ENCODE results near the gene SH3BP1. TPM values are rescaled to one million over a fixed set of nuclear protein-coding genes. Genes with fewer than 3 reads are reported as not detected.

Gene SH3BP1
- total RNA-seq, 6 experiments from 2014 or later: 1.6 to 4.8 (median 2.8) TPM

DNA sequence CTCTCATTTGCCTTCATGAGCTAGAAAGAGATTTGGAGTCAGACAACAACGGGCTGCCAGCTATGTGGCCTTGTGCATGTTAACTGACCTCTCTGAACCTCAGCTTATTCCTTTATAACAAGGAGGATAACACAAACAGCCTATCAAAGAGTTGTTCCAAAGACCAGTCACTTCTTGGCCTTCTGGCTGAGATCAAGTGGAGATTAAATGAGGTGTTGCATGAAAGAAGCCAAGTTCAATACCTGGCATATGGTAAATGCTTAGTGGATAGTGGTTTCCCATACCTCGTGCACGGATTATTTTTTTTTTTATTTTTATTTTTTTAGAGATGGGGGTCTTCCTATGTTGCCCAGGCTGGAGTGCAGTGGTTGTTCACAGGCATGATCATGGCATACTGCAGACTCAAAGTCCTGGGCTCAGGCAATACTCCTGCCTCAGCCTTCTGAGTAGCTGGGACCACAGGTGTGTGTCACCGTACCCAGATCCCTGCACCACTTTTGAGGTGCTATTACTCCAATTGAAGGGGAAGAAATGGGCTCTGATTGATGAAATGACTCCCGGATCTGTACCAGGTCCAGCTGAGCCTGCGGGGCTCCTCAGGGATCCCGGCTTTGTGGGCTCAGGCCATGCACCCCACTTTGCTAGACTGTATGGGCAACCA, 40.9 kb downstream of the SH3BP1 start:
- no peak for TF ChIP-seq POLR2A (IDR thresholded peaks at IDR 0.05)
- TF ChIP-seq, protein P1, sequence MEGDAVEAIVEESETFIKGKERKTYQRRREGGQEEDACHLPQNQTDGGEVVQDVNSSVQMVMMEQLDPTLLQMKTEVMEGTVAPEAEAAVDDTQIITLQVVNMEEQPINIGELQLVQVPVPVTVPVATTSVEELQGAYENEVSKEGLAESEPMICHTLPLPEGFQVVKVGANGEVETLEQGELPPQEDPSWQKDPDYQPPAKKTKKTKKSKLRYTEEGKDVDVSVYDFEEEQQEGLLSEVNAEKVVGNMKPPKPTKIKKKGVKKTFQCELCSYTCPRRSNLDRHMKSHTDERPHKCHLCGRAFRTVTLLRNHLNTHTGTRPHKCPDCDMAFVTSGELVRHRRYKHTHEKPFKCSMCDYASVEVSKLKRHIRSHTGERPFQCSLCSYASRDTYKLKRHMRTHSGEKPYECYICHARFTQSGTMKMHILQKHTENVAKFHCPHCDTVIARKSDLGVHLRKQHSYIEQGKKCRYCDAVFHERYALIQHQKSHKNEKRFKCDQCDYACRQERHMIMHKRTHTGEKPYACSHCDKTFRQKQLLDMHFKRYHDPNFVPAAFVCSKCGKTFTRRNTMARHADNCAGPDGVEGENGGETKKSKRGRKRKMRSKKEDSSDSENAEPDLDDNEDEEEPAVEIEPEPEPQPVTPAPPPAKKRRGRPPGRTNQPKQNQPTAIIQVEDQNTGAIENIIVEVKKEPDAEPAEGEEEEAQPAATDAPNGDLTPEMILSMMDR (IDR thresholded peaks at IDR 0.05): no peak
- H3K4me3 ChIP-seq: no peak overlapping the region
- no peaks in the 10 kb centered on the region for H3K36me3 ChIP-seq
- H3K9me3 ChIP-seq: no peaks in the 10 kb centered on the region
- H3K27me3 ChIP-seq: no peaks in the 10 kb centered on the region
- intact Hi-C loops (cut with DNase I): loop anchor here in 1 of 2 donors (5.0 to 10.0 kb wide), 2 partner anchors 38 to 54 kb away; no protein-coding TSS in a partner anchor
- no peak overlapping the region for H3K27ac ChIP-seq
- ATAC-seq: no peak
- no peak for DNase-seq
- peaks cover 0 to 33% (median 9%) of the 10 kb centered on the region in 4 donors for H3K4me1 ChIP-seq
- 87% methylated on average over 7 of the region's 7 CpGs for WGBS (ENCODE audit: insufficient coverage, low coverage, low lambda C conversion rate, missing lambda C conversion rate)

DNA sequence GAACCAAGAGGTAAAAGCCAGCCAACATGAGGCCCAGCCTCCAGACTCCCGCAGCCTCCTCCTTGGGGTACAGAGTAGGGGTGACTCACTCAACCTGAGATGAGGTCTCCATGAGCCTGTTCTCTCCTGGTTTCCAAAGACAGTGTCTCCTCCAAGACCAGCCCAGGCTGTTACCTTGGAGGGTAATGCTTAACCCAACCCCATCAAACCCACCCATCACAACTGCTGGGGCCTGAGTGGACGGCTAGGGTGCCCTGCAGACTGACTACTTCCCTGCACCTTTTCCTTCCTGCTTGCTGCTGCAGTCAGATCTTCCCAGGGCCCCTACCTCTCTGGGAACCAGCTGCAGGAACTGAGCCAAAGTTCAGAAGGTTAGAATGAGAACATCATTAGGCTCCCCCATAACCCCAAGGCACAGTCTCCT, 41.5 kb downstream of the SH3BP1 start:
- ATAC-seq (no peak), DNase-seq (no peak)
- H3K27me3 ChIP-seq: no peaks in the 10 kb centered on the region
- H3K27ac ChIP-seq: no peak overlapping the region
- TF ChIP-seq POLR2A (IDR thresholded peaks at IDR 0.05): no peak
- TF ChIP-seq, protein P1 (IDR thresholded peaks at IDR 0.05): no peak
- H3K4me3 ChIP-seq: no peak overlapping the region
- H3K4me1 ChIP-seq: peaks cover 0 to 33% (median 8%) of the 10 kb centered on the region in 4 donors
- intact Hi-C loops (cut with DNase I): loop anchor here in 1 of 2 donors (5.0 to 10.0 kb wide), 2 partner anchors 39 to 54 kb away; no protein-coding TSS in a partner anchor
- no peaks in the 10 kb centered on the region for H3K36me3 ChIP-seq
- H3K9me3 ChIP-seq: no peaks in the 10 kb centered on the region
- WGBS (ENCODE audit: insufficient coverage, low coverage, low lambda C conversion rate, missing lambda C conversion rate): no CpG with 5 or more reads among the region's 2 CpGs

DNA sequence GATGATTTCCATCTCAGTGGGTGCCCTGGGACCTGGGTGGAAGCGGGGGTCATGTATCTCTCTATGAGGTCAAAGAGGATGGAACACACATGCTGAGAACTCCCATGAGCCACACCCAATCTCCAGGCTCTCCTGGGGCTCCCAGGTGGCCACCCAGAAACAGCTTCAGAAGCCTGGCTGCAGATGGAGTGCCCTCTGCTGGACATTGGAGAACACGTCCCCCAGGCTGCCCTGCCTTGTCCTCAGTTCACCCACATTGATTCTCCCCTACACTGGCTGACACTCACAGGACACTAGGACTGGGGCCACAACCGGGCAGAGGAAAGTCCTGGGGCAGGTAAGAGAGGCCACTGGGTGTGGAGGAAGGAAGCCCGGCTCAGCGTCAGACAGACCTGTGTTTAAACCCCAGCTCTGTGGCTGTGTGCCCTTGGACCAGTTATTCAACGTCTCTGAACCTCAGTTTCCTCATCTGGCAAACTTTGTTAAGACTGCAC, 42.1 kb downstream of the SH3BP1 start:
- H3K36me3 ChIP-seq: no peaks in the 10 kb centered on the region
- TF ChIP-seq, protein P1 (IDR thresholded peaks at IDR 0.05): peak; percentile 89 to 91 (median 90)
- TF ChIP-seq POLR2A (IDR thresholded peaks at IDR 0.05): no peak
- ATAC-seq (peak; percentile 59 to 83 (median 75)), DNase-seq (peak; percentile 66 to 87 (median 85))
- WGBS (ENCODE audit: insufficient coverage, low coverage, low lambda C conversion rate, missing lambda C conversion rate): no CpG with 5 or more reads among the region's 6 CpGs
- H3K4me3 ChIP-seq: no peak overlapping the region
- no peak overlapping the region for H3K27ac ChIP-seq
- H3K4me1 ChIP-seq: peaks cover 0 to 28% (median 8%) of the 10 kb centered on the region in 4 donors
- intact Hi-C loops (cut with DNase I): loop anchor here in 1 of 2 donors (5.0 to 10.0 kb wide), 2 partner anchors 39 to 53 kb away; no protein-coding TSS in a partner anchor
- no peaks in the 10 kb centered on the region for H3K9me3 ChIP-seq
- H3K27me3 ChIP-seq: no peaks in the 10 kb centered on the region

DNA sequence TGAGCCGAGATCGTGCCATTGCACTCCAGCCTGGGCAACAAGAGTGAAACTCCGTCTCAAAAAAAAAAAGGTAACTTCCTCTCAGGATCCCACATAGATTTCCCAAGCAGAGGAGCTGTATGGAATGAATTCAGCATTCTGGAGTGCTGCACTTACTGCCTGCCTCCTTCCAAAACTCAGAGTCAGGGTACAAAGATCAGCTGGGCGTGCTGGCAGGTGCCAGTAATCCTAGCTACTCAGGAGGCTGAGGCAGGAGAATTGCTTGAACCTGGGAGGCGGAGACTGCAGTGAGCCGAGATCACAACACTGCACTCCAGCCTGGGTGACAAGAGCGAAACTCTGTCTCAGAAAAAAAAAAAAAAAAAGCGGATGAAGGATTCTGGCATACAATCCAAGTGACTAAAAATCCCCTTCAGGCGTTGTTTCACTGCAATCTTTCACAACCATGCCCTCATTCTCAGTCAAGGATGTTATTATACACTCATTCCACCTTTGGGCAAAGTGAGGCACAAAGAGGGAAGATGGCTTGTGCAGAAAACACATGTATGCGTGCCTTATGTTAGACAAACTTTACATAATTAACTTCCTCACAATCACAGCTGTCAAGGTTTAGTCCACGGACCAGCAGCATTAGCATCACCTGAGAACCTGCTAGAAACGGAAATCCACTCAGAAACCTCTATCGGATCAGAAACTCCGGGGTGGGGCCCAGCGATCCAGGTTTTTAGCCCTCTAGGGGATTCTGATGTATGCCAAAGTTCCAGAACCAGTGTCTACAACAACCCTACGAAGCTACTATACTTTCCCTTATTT, 45.5 kb downstream of the SH3BP1 start:
- peak in 2 of 3 donors; percentile 65 to 79 for DNase-seq
- 49% methylated on average over 16 of the region's 16 CpGs for WGBS (ENCODE audit: insufficient coverage, low coverage, low lambda C conversion rate, missing lambda C conversion rate)
- Histone ChIP-seq H3K9me3 (no peaks in the 10 kb centered on the region), H3K27me3 (no peaks in the 10 kb centered on the region), H3K4me1 (peaks cover 0 to 29% (median 13%) of the 10 kb centered on the region in 4 donors), H3K27ac (peak overlapping the region in 2 of 3 donors; percentile 31 to 51), H3K36me3 (peaks cover 0 to 15% (median 2%) of the 10 kb centered on the region in 4 donors), H3K4me3 (no peak overlapping the region)
- intact Hi-C loops (cut with DNase I): loop anchor here in 1 of 2 donors (5.0 to 10.0 kb wide), 2 partner anchors 43 to 50 kb away; no protein-coding TSS in a partner anchor
- ATAC-seq: peak; percentile 30 to 62 (median 51)
- TF ChIP-seq, protein P1 (IDR thresholded peaks at IDR 0.05): no peak
- TF ChIP-seq POLR2A (IDR thresholded peaks at IDR 0.05): no peak

All from right lobe of liver (tissue), 6 donors.